IPS-NIHi7 (cell line): Measurements from ENCODE around the gene PPP1R7.

Experiments used
- DNase-seq: peaks from one replicate; pipeline ENCODE4 v3.0.0; 2012; ENCODE audit warnings: mixed read lengths; ENCODE audit errors: extremely low spot score

Gene PPP1R7

DNA sequence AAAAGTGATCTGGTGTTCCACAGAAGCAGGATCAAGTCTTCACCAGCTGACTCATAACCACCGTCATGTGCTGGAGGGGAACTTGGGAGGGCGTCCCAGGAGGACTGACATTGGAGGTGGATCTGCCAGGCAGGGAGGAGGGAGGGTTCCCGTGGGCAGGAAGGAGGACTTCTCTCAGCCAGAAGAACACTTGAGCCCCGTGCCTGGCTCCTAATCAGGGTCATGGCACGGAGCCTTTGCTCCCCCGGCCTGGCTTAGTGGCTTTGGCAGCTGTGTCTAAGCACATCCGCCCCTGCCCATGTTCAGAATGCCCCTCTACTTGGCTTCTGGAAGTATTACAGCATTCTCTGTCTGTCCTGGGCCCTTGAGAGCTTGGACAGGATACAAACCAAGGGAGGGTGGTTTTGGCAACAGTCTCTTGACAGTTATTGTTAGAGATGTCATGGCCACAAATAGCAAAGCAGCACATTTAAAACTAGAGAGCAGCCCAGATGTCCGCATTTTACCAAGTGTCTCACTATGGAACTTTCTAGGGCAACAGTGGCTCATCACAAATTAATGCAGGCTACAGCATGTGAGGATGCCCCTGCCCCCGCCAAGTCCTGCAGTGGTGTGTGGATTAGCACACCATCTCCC, 11.5 kb downstream of the PPP1R7 start:
- no peak for DNase-seq

DNA sequence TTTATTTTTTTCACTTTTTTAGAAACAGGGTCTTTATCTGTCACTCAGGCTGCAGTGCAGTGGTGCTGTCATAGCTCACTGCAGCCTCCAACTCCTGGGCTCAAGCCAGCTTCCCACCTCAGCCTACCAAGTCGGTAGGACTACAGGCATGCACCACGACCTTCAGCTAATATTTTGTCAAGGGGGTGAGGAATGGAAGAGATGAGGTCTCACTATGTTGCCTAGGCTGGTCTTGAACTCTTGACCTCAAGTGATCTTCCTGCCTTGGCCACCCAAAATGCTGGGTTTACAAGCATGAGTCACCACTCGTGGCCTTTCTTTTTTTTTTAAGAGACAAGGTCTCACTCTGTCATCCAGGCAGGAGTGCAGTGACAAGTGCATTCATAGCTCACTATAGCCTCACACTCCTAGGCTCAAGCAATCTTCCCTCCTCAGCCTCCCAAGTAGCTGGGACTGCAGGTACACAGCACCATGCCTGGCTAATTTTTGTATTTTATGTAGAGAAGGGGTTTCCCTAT, 13.4 kb downstream of the PPP1R7 start:
- DNase-seq, result no peak

- DNase-seq, result no peak
Observed at GRCh38 chr2:241168366-241168765, 18.1 kb downstream of the PPP1R7 start.

GRCh38 chr2:241173557-241173956, 23.3 kb downstream of the PPP1R7 start:
- no peak for DNase-seq

DNA sequence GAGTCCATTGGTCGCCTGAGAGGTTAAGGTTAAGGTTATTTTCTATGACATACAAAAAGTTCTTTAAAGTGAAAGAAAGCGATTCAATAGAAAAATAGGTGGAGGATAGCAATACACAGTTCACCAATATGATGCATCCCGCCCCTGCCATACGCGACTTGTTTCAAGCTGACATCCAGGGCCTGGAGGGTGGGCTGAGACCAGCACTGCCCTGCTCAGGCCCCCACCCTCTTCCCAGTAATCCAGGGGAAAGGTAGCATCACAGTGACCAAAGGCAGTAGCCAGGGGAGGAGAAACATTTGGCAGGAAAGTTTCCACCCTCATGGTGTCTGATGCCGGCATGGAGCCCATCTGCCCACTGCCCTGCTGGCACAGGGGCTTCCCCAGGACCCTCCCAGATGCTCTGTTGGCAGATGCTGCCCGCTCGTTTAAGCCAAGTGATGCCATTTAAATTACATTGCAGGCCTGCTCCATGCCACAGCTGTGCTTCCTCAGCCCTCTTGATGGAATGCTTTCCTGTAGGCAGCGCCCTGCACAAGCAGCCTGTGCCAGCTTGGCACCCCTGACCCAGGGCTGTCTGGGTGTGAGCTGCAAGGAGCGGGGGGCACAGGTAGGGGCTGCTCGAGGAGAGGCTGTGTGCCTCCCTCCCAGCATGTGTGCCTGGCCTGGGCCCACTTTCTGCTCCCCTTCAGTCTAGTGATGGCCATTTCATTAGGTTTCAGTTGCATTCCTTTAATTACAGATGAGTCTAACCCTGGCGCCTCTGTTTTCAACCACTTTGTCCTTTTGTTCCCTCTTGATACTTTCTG, 27.5 kb downstream of the PPP1R7 start:
- no peak for DNase-seq

GRCh38 chr2:241178961-241179360, 28.7 kb downstream of the PPP1R7 start:
- no peak for DNase-seq

DNA sequence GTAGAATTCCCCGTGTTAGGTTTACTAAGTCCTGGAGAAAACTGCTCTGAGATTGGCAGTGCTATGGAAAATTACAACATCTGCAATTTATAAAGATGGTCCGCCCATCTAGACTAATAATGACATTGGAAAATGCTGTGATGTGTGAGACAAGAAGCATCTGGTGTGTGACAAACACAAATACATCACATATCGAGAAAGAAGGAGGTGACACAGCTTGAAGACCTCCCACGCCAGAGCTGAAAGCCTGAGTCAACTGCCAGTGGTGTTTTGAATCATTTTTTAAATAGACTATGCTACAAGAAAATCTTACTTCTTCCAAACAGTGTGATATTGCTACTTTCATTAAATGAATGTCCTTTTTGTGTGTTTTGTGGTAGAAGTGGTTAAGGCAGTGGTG, 29.6 kb downstream of the PPP1R7 start:
- DNase-seq, result no peak

- peak; percentile 90 for DNase-seq
Observed at GRCh38 chr2:241180495-241180894, 30.2 kb downstream of the PPP1R7 start.

- no peak for DNase-seq
Observed at GRCh38 chr2:241182126-241182525, 31.9 kb downstream of the PPP1R7 start.

DNA sequence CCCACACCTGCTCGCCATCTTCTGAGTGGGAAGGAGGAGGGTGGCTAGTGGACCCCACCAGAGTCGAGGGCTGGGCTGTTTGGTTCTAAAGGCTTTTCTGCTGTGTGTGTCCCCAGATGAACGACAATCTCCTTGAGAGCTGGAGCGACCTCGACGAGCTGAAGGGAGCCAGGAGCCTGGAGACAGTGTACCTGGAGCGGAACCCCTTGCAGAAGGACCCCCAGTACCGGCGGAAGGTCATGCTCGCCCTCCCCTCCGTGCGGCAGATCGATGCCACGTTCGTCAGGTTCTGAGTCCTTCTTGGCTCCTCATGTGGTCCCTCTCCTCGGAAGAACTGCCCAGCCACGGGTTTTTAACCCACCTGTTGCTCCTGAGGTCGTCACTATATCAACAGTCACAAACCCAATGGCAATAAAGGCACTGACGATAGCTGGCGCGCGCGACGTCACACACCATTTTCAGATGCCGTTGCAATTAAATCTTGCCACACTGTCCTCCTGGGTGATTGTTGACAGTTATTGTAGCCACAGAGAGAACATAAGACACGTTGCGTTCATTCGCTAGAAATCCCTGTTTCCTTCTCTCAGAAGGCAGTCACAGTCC, 32.4 kb downstream of the PPP1R7 start:
- DNase-seq, result no peak

DNA sequence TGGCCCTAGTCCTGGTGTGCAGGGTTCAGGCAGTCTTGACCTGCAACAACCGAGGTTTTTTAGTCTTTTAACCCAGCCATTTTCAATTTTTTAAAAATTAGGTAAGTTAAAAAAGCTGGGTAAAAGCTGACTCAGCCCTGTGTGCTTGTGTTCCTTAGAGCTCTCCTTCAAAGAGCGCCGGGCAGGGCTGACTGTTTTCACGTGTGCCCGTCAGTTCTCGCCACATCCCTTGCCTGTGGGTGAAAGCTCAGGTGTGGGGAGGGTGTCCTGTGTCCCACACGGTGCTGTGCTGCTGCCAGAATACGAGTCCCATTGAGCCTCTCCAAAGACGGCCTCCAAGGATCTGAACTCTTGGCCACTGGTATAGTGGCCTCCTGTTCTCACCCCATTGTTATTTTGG, 33.0 kb downstream of the PPP1R7 start:
- DNase-seq, result no peak

DNA sequence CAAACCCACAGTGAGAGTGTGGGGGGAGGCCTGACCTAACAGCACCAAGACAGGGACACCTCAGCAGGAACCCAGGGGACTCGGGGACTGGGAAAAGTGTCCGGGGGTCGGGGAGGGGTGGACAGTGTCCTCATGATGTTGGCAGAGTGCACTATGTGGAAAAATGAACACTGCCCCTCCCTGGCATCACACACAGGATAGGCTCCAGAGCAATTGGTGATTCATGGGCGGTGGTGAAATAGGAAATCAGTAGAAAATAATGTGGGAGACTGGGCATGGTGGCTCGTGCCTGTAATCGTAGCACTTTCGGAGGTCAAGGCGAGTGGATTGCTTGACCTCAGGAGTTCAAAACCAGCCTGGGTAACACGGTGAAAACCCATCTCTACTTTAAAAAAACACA, 34.6 kb downstream of the PPP1R7 start:
- no peak for DNase-seq

GRCh38 chr2:241185961-241186360, 35.7 kb downstream of the PPP1R7 start:
- DNase-seq, result no peak

DNA sequence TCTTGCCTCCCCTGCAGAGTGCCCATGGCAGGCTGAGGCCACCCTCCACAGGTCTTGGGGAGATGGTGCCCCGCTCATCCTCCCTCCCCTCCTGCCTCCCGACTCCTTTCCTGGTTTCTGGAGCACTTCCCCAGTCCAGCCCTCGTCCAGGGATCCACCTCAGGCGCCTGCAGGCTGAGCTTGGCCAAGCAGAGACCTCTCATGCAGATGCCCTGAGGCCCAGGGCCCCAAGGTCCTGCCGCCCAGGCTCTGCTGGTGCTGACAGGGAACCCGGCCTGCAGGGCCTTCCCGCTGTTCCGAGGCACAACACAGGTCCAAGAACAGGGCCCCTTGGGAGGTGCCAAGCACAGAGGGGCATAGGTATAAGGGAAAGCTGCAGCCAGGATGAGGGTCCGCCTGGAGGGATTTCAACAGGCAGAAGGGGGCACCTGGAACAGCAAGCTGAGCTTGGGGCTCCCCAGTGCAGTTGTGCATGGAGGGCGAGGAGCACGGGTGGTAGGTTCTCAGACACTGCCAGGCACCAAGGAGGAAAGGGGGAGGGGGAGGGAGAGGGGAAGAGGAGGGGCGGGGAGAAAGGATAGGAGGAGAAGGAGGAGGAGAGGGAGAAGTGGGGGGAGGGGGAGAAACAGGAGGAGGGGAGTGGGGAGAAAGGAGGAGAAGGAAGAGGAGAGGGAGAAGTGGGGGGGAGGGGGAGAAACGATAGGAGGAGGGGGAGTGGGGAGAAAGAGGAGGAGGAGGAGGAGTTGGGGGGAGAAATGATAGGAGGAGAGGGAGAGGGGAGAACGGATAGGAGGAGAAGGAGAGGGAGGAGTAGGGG, 37.0 kb downstream of the PPP1R7 start:
- no peak for DNase-seq

GRCh38 chr2:241187918-241188234, 37.6 kb downstream of the PPP1R7 start:
- DNase-seq, result no peak

- DNase-seq, result no peak
Observed at GRCh38 chr2:241188361-241189092, 38.3 kb downstream of the PPP1R7 start, which contains the start of gene ANO7. ANO7 (plus strand) TSS chr2:241188677; CDS start chr2:241190064, 1,387 bp downstream.

DNA sequence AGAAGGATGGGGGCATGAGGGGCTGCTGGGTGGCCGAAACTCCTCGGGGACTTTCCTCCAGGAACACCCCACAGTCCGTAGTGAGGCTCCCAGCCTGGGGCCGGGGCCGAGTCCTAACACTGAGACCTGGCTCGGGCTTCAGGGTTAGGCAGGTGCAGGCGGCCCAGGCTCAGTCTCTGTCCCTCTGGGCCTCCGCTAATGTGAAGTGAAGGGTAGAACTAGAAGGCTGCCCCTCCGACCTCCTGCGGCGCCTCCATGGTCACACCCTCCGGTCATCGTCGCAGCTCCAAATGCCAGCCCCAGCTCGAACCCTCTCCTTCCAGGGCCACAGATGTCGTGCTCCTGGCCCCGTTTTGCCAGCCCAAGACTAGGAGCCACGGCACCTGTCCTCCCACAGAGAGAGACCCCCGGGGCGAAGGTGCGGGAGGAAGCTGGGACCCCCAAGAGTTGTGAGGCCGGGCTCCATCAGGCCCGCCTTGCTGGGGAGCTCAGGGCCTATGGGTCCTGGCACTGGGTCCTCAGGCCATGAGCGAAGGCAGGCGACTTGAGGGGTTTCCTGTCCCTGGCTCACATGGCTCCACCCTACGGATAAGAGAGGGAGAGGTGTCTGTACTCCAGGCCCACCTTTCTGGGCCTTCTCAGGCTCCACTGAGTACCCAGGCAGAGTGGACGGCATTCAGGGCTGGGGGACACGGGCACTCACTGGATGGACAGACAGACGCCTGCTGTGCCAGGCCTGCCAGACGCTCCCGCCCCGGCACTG, 39.0 kb downstream of the PPP1R7 start:
- no peak for DNase-seq

DNA sequence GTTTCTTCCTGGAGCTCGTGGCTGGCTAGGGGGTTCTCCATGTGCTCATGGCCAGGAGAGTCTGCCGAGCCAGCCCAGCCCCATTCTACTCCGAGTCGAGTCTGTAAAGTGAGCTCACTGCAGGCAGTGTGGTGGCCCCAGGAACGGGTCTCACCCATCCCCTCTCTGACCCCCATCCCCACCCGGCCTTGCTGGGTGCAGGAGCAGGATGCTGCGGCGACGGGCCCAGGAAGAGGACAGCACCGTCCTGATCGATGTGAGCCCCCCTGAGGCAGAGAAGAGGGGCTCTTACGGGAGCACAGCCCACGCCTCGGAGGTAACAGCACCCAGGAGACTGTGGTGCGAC, 39.6 kb downstream of the PPP1R7 start:
- no peak for DNase-seq

GRCh38 chr2:241190291-241190981, 40.2 kb downstream of the PPP1R7 start:
- no peak for DNase-seq

DNA sequence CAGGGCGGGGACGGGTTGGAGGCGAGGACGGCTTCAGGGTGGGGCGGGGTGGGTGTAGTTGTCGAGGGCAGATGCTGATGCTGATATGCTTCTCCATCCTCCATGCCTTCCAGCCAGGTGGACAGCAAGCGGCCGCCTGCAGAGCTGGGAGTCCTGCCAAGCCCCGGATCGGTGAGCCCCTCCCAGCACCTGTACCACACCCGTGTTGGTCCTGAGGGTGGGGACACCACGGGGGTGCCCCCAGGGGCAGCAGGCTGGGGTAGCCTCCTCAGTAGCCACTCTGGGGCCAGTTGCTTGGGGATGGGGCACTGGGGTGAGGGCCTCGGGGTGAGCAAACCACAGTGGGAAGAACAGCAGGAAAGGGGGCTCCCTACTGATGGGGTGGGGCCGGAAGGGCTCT, 40.8 kb downstream of the PPP1R7 start:
- no peak for DNase-seq
